ENCODE measurements around the gene DAO. TPM values are rescaled to one million over a fixed set of nuclear protein-coding genes. Genes with fewer than 3 reads are reported as not detected.

The DAO gene
- total RNA-seq, 1 experiment from 2014 or later = not detected

DNA sequence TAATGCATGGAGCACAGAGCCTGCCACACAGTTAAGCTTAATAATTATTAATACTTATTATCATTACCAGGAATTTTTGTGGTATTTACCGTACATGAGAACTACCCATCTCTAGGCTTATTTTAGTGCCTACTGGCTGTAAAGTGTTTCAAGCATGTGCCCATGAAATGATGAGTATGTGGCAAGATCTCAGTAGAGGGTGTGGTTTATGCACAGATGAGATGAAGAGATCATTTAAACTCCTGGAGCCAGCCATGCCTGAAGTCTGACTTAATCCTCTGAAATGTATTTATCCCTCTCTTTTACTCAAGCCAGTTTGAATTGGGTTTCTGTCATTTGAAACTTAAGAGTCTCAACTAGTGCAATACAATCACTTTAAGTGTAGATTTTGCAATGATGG lies 60.2 kb downstream of the DAO start:
- TF ChIP-seq, protein P1, sequence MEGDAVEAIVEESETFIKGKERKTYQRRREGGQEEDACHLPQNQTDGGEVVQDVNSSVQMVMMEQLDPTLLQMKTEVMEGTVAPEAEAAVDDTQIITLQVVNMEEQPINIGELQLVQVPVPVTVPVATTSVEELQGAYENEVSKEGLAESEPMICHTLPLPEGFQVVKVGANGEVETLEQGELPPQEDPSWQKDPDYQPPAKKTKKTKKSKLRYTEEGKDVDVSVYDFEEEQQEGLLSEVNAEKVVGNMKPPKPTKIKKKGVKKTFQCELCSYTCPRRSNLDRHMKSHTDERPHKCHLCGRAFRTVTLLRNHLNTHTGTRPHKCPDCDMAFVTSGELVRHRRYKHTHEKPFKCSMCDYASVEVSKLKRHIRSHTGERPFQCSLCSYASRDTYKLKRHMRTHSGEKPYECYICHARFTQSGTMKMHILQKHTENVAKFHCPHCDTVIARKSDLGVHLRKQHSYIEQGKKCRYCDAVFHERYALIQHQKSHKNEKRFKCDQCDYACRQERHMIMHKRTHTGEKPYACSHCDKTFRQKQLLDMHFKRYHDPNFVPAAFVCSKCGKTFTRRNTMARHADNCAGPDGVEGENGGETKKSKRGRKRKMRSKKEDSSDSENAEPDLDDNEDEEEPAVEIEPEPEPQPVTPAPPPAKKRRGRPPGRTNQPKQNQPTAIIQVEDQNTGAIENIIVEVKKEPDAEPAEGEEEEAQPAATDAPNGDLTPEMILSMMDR (conservative IDR thresholded peaks at IDR 0.05) = no peak
- Histone ChIP-seq H3K9ac (ENCODE audit: extremely low read depth, insufficient read length, low read length) (no peak overlapping the region), H3K4ac (ENCODE audit: low read depth, low read length) (no peak overlapping the region), H4K5ac (ENCODE audit: insufficient read length, low read depth, low read length) (no peak overlapping the region), H2BK5ac (ENCODE audit: insufficient read length, low read length) (no peak overlapping the region), H3K79me2 (ENCODE audit: insufficient read depth, low read length) (no peaks in the 10 kb centered on the region), H3K9me3 (ENCODE audit: control insufficient read depth, low read depth, low read length) (no peaks in the 10 kb centered on the region), H2AFZ (ENCODE audit: low read length) (no peak overlapping the region), H3K4me1 (ENCODE audit: insufficient read depth, low read length) (no peaks in the 10 kb centered on the region), H3K79me1 (ENCODE audit: insufficient read depth, low read depth, low read length, poor library complexity, severe bottlenecking) (no peaks in the 10 kb centered on the region), H3K23me2 (ENCODE audit: insufficient read length, low read depth, low read length, poor library complexity, severe bottlenecking) (no peaks in the 10 kb centered on the region), H4K20me1 (ENCODE audit: control insufficient read depth, insufficient read depth, insufficient read length) (no peaks in the 10 kb centered on the region), H3K23ac (ENCODE audit: insufficient read length, low read depth, low read length) (no peak overlapping the region), H2BK12ac (ENCODE audit: insufficient read length, low read depth, low read length) (no peak overlapping the region), H3K18ac (ENCODE audit: insufficient read length, low read depth, low read length) (no peak overlapping the region), H2BK15ac (ENCODE audit: low read depth, low read length) (no peak overlapping the region), H2BK20ac (ENCODE audit: low read depth, low read length, poor library complexity, severe bottlenecking) (no peak overlapping the region), H2BK120ac (ENCODE audit: low read depth, low read length, poor library complexity, severe bottlenecking) (no peak overlapping the region), H3K56ac (ENCODE audit: insufficient read length, low read depth, low read length) (no peak overlapping the region), H3K4me2 (ENCODE audit: insufficient read depth, insufficient read length, low read length) (no peak overlapping the region), H3T11ph (ENCODE audit: low read length) (no peak overlapping the region), H3K14ac (ENCODE audit: insufficient read depth, low read length) (no peak overlapping the region), H3K27ac (ENCODE audit: insufficient read length, low read depth, low read length) (no peak overlapping the region), H2AK5ac (ENCODE audit: insufficient read length, low read length) (no peak overlapping the region), H4K91ac (ENCODE audit: insufficient read length, low read depth, low read length) (no peak overlapping the region), H4K8ac (replicated peaks; ENCODE audit: insufficient read length, low read depth, low read length) (no peak overlapping the region), H3K27me3 (ENCODE audit: insufficient read depth, low read length) (no peaks in the 10 kb centered on the region)
- no CpG with 5 or more reads among the region's 1 CpG for WGBS (ENCODE audit: extremely low coverage, insufficient read length, low lambda C conversion rate)
- Mint-ChIP-seq H3K36me3 (ENCODE audit: insufficient read depth in 1 of 3, low read depth in 3 of 3) (no peaks in the 10 kb centered on the region), H3K9me3 (no peaks in the 10 kb centered on the region), H3K27ac (no peak overlapping the region), H3K4me1 (no peaks in the 10 kb centered on the region), H3K4me3 (no peak overlapping the region), H3K27me3 (ENCODE audit: low read depth) (peaks cover 10% of the 10 kb centered on the region)
- no peak for DNase-seq

Measured in H9 (cell line).